ENCODE measurements around the gene RPGRIP1L. TPM values are rescaled to one million over a fixed set of nuclear protein-coding genes. Genes with fewer than 3 reads are reported as not detected.
A peak's percentile ranks its signal among the peaks of the same experiment; 100 is the strongest.

The RPGRIP1L gene
- total and polyA plus RNA-seq, 3 donors from 2014 or later, result 22.0 to 37.4 (median 23.0) TPM

- TF ChIP-seq POLR2A (IDR thresholded peaks at IDR 0.05) (no peak), CTCF (IDR thresholded peaks at IDR 0.05) (no peak)
- H3K9me3 ChIP-seq, result no peaks in the 10 kb centered on the region
- no peaks in the 10 kb centered on the region for H3K27me3 ChIP-seq
- WGBS, 2 donors, result 21 to 23% methylated on average over 3 of the region's 3 CpGs
- intact Hi-C loops (cut with DNase I; ENCODE audit: low total_unique reads), result no loop called here
- no peak overlapping the region for H3K27ac ChIP-seq
- no peaks in the 10 kb centered on the region for H3K36me3 ChIP-seq (ENCODE audit: low read depth, missing control alignments)
- H3K4me3 ChIP-seq, result no peak overlapping the region
- no peak for DNase-seq
- peaks cover 7% of the 10 kb centered on the region for H3K4me1 ChIP-seq
Observed at GRCh38 chr16:53745086-53745485, 41.4 kb upstream of the RPGRIP1L start.

- H3K36me3 ChIP-seq (ENCODE audit: low read depth, missing control alignments), result no peaks in the 10 kb centered on the region
- H3K27me3 ChIP-seq, result no peaks in the 10 kb centered on the region
- intact Hi-C loops (cut with DNase I; ENCODE audit: low total_unique reads), result no loop called here
- H3K27ac ChIP-seq, result no peak overlapping the region
- DNase-seq, result no peak
- TF ChIP-seq CTCF (IDR thresholded peaks at IDR 0.05), result no peak
- TF ChIP-seq POLR2A (IDR thresholded peaks at IDR 0.05), result no peak
- H3K9me3 ChIP-seq, result no peaks in the 10 kb centered on the region
- 36 to 66% methylated on average over 3 of the region's 3 CpGs for WGBS, 2 donors
- H3K4me1 ChIP-seq, result peaks cover 7% of the 10 kb centered on the region
- H3K4me3 ChIP-seq, result no peak overlapping the region
Observed at GRCh38 chr16:53744449-53744848, 40.8 kb upstream of the RPGRIP1L start.

GRCh38 chr16:53743149-53743566 lies 39.5 kb upstream of the RPGRIP1L start:
- TF ChIP-seq POLR2A (IDR thresholded peaks at IDR 0.05) (no peak), CTCF (IDR thresholded peaks at IDR 0.05) (peak in 1 of 3 experiments; percentile 38)
- no peak for DNase-seq
- Histone ChIP-seq H3K4me3 (no peak overlapping the region), H3K27me3 (no peaks in the 10 kb centered on the region), H3K4me1 (peaks cover 7% of the 10 kb centered on the region), H3K9me3 (no peaks in the 10 kb centered on the region), H3K27ac (no peak overlapping the region), H3K36me3 (ENCODE audit: low read depth, missing control alignments) (no peaks in the 10 kb centered on the region)
- intact Hi-C loops (cut with DNase I; ENCODE audit: low total_unique reads), result no loop called here
- 81 to 89% methylated on average over 3 of the region's 3 CpGs for WGBS, 2 donors

DNA sequence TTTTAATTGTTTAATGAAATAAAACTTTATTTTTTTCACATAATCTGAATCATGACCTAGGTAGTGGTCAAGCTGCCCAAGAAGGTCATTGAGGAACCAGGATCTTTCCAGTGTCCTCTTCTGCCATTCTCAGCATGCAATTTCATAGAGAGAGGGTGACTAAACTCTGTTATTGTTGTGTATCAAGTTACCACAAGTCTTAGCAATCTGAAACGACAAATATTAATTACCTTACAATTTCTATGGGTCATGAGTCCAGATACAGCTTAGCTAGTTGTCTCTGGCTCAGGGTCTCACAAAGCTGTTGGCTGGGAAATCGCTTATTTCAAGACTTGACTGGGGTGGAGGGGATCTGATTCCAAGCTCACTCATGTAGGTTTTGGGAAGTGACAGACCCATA lies 37.9 kb upstream of the RPGRIP1L start:
- H3K4me3 ChIP-seq, result no peak overlapping the region
- no peaks in the 10 kb centered on the region for H3K27me3 ChIP-seq
- H3K4me1 ChIP-seq, result peaks cover 7% of the 10 kb centered on the region
- H3K9me3 ChIP-seq, result no peaks in the 10 kb centered on the region
- TF ChIP-seq CTCF (IDR thresholded peaks at IDR 0.05) (no peak), POLR2A (IDR thresholded peaks at IDR 0.05) (no peak)
- 92% methylated on average over 2 of the region's 2 CpGs for WGBS, 2 donors
- no peak for DNase-seq
- no peaks in the 10 kb centered on the region for H3K36me3 ChIP-seq (ENCODE audit: low read depth, missing control alignments)
- H3K27ac ChIP-seq, result no peak overlapping the region
- intact Hi-C loops (cut with DNase I; ENCODE audit: low total_unique reads), result no loop called here

- Histone ChIP-seq H3K9me3 (no peaks in the 10 kb centered on the region), H3K27ac (no peak overlapping the region), H3K4me1 (peaks cover 7% of the 10 kb centered on the region), H3K4me3 (no peak overlapping the region), H3K27me3 (no peaks in the 10 kb centered on the region), H3K36me3 (ENCODE audit: low read depth, missing control alignments) (no peaks in the 10 kb centered on the region)
- intact Hi-C loops (cut with DNase I; ENCODE audit: low total_unique reads), result no loop called here
- TF ChIP-seq CTCF (IDR thresholded peaks at IDR 0.05) (no peak), POLR2A (IDR thresholded peaks at IDR 0.05) (no peak)
- 73 to 82% methylated on average over 3 of the region's 3 CpGs for WGBS, 2 donors
- no peak for DNase-seq
Observed at GRCh38 chr16:53740933-53741531, 37.4 kb upstream of the RPGRIP1L start.
